ENCODE results near the gene GOT1.

DNA sequence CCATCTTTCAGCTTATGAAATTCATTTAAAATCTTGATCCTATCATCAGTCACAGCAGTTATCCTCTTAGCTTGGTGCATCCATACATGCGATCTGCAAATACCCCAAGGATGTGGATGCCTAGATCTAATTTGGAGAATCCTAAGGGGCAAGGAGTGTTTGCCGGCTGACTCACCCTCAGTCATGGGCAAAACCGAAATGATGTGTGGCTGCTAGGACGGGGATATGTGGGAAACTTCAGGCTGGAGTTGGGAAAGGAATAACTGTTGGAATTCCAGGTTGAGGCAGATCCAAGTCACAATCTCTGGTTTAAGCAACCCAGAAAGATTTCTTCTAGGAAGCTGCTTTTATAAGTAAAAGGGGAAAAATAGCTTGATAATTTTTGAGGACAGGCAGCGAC, 19.7 kb upstream of the GOT1 start:
- TF ChIP-seq, protein P1, sequence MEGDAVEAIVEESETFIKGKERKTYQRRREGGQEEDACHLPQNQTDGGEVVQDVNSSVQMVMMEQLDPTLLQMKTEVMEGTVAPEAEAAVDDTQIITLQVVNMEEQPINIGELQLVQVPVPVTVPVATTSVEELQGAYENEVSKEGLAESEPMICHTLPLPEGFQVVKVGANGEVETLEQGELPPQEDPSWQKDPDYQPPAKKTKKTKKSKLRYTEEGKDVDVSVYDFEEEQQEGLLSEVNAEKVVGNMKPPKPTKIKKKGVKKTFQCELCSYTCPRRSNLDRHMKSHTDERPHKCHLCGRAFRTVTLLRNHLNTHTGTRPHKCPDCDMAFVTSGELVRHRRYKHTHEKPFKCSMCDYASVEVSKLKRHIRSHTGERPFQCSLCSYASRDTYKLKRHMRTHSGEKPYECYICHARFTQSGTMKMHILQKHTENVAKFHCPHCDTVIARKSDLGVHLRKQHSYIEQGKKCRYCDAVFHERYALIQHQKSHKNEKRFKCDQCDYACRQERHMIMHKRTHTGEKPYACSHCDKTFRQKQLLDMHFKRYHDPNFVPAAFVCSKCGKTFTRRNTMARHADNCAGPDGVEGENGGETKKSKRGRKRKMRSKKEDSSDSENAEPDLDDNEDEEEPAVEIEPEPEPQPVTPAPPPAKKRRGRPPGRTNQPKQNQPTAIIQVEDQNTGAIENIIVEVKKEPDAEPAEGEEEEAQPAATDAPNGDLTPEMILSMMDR (IDR thresholded peaks at IDR 0.05; ENCODE audit: low read depth, low read length): no peak
- TF ChIP-seq, protein P2, sequence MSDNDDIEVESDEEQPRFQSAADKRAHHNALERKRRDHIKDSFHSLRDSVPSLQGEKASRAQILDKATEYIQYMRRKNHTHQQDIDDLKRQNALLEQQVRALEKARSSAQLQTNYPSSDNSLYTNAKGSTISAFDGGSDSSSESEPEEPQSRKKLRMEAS (IDR thresholded peaks at IDR 0.05; ENCODE audit: low read depth, low read length): no peak
- TF ChIP-seq POLR2A (IDR thresholded peaks at IDR 0.05; ENCODE audit: extremely low read depth, insufficient read length): no peak
